Ascending aorta (tissue), 2 donors: ENCODE results near the gene LBX2. TPM values are rescaled to one million over a fixed set of nuclear protein-coding genes. Genes with fewer than 3 reads are reported as not detected.

Experiments used
- DNase-seq, 2 donors: peaks; one replicate each; pipeline ENCODE4 v3.0.0-alpha.2; 2019; ENCODE audit warnings: low spot score in 2 of 2
- H3K27ac ChIP-seq, 2 donors: fragments of 200-600 bp; sonication (generic); one replicate each; pipeline ENCODE4 v1.5.1; 2016 to 2017; ENCODE audit warnings: mild to moderate bottlenecking in 1 of 2
- H3K27me3 ChIP-seq: fragments of 200-600 bp; sonication (generic); one replicate; pipeline ENCODE4 v1.5.1; 2017
- H3K36me3 ChIP-seq, 2 donors: fragments of 200-600 bp; sonication (generic); one replicate each; pipeline ENCODE4 v1.5.1; 2016
- H3K4me1 ChIP-seq, 2 donors: fragments of 200-600 bp; sonication (generic); one replicate each; pipeline ENCODE4 v1.5.1; 2016 to 2017; ENCODE audit warnings: mild to moderate bottlenecking in 1 of 2
- H3K4me3 ChIP-seq, 2 donors: fragments of 200-600 bp; sonication (generic); one replicate each; pipeline ENCODE4 v1.5.1; 2016 to 2017; ENCODE audit warnings: mild to moderate bottlenecking in 1 of 2
- H3K9me3 ChIP-seq, 2 donors: fragments of 200-600 bp; sonication (generic); one replicate each; pipeline ENCODE4 v1.5.1; 2016
- CTCF ChIP-seq, 3 experiments: fragments of 200-600 bp in 2 of 3; fragments of 450-650 bp in 1 of 3; sonication (generic) in 2 of 3; IDR thresholded peaks; one replicate each; pipeline ENCODE4 v1.5.1; 2016 to 2019; ENCODE audit warnings: antibody characterized with exemption in 3 of 3, mild to moderate bottlenecking in 1 of 3, moderate library complexity in 1 of 3
- intact Hi-C: fragments of 100-400 bp; cut with DNase I; formaldehyde crosslinking; loops from one replicate; pipeline ENCODE4 v1.15.1; 2023
- total RNA-seq: library from RNA; depleted of rRNA; stranded (reverse); fragments of >200 nt; gene quantifications from one replicate; pipeline ENCODE4 v1.1.0, GENCODE V29; 2016

LBX2 gene
- total RNA-seq, 1 donor from 2014 or later, result 3.0 TPM

- TF ChIP-seq CTCF (IDR thresholded peaks at IDR 0.05), result no peak
- no peaks in the 10 kb centered on the region for H3K9me3 ChIP-seq
- H3K27ac ChIP-seq, result no peak within 1 kb of the TSS
- intact Hi-C loops, result no loop called here
- peaks cover 15 to 23% of the 10 kb centered on the region in 2 donors for H3K36me3 ChIP-seq
- no peak within 1 kb of the TSS for H3K4me3 ChIP-seq
- peaks cover 11 to 14% of the 10 kb centered on the region in 2 donors for H3K4me1 ChIP-seq
- no peak for DNase-seq
- no peaks in the 10 kb centered on the region for H3K27me3 ChIP-seq
Observed at GRCh38 chr2:74525717-74526648, 26.6 kb upstream of the LBX2 start, which contains the start of gene DQX1. TSS of gene DQX1 (minus strand) at chr2:74526231. CDS start at chr2:74525729, 502 bp downstream.

- Histone ChIP-seq H3K4me3 (no peak overlapping the region), H3K27ac (no peak overlapping the region), H3K36me3 (peaks cover 15 to 23% of the 10 kb centered on the region in 2 donors), H3K4me1 (peaks cover 8 to 9% of the 10 kb centered on the region in 2 donors), H3K27me3 (no peaks in the 10 kb centered on the region), H3K9me3 (no peaks in the 10 kb centered on the region)
- intact Hi-C loops, result no loop called here
- no peak for DNase-seq
- no peak for TF ChIP-seq CTCF (IDR thresholded peaks at IDR 0.05)
Observed at GRCh38 chr2:74524955-74525716, 25.7 kb upstream of the LBX2 start.

DNA sequence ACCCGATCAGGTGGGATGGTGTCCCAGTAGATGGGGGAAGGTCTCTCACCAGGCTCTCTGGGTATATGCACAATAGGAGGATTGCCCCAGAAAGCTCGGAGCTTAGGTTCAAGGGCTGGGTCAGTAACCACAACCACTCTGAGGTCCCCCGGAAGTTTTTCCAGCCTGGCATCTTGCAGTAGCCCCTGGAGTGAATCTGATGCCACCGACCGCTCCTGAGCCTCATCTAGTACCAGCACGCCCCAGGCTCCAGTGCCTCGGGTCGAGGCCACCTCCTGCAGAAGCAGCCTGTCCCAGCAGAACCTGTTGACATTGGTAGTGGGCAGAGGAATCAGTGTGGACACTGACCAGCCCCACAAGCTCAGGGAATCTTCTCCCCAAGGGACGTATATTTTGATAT lies 24.6 kb upstream of the LBX2 start:
- no peak for TF ChIP-seq CTCF (IDR thresholded peaks at IDR 0.05)
- no peak for DNase-seq
- peaks cover 15 to 23% of the 10 kb centered on the region in 2 donors for H3K36me3 ChIP-seq
- no peak overlapping the region for H3K4me3 ChIP-seq
- intact Hi-C loops, result no loop called here
- H3K9me3 ChIP-seq, result no peaks in the 10 kb centered on the region
- H3K4me1 ChIP-seq, result peaks cover 8% of the 10 kb centered on the region in 2 donors
- H3K27ac ChIP-seq, result no peak overlapping the region
- no peaks in the 10 kb centered on the region for H3K27me3 ChIP-seq

- peaks cover 15 to 19% of the 10 kb centered on the region in 2 donors for H3K36me3 ChIP-seq
- DNase-seq, result no peak
- no peaks in the 10 kb centered on the region for H3K9me3 ChIP-seq
- no peak overlapping the region for H3K4me3 ChIP-seq
- intact Hi-C loops, result no loop called here
- H3K27ac ChIP-seq, result no peak overlapping the region
- no peak for TF ChIP-seq CTCF (IDR thresholded peaks at IDR 0.05)
- no peaks in the 10 kb centered on the region for H3K4me1 ChIP-seq
- H3K27me3 ChIP-seq, result no peaks in the 10 kb centered on the region
Observed at GRCh38 chr2:74522516-74522915, 23.1 kb upstream of the LBX2 start.

GRCh38 chr2:74516650-74517049 lies 17.2 kb upstream of the LBX2 start:
- DNase-seq, result no peak
- Histone ChIP-seq H3K27ac (no peak overlapping the region), H3K4me3 (peak overlapping the region; percentile 46 to 58), H3K27me3 (peaks cover 39% of the 10 kb centered on the region), H3K36me3 (no peaks in the 10 kb centered on the region), H3K4me1 (peaks cover 16 to 18% of the 10 kb centered on the region in 2 donors), H3K9me3 (no peaks in the 10 kb centered on the region)
- TF ChIP-seq CTCF (IDR thresholded peaks at IDR 0.05), result no peak
- intact Hi-C loops, result no loop called here
